ENCODE data around the gene RYR3.

GRCh38 chr15:33882921-33883320 lies 572.2 kb downstream of the RYR3 start:
- no peak for TF ChIP-seq EZH2 (IDR thresholded peaks at IDR 0.05; ENCODE audit: low read length)
- TF ChIP-seq CTCF (optimal IDR thresholded peaks at IDR 0.05 in 1 of 3, IDR thresholded peaks at IDR 0.05 in 1 of 3, conservative IDR thresholded peaks at IDR 0.05 in 1 of 3; ENCODE audit: extremely low read depth in 1 of 3, insufficient read depth in 2 of 3, low read length in 3 of 3) = no peak
